GM06990 (cell line): ENCODE results near the gene LY86.

Experiments used
- DNase-seq: peaks from one replicate; pipeline ENCODE4 v3.0.0-alpha.2; 2011; ENCODE audit not compliant: insufficient read length; ENCODE audit errors: extremely low read depth
- H3K27me3 ChIP-seq: replicated peaks from 2 replicates; pipeline ENCODE4 v1.6.0; 2011; ENCODE audit warnings: low read length; ENCODE audit not compliant: control insufficient read depth, insufficient read depth
- H3K36me3 ChIP-seq: 2 replicates; pipeline ENCODE4 v1.5.1; 2011; ENCODE audit warnings: low read length; ENCODE audit not compliant: control insufficient read depth, insufficient read depth
- H3K4me3 ChIP-seq: replicated peaks from 2 replicates; pipeline ENCODE4 v1.5.1; 2011; ENCODE audit warnings: low read depth, mild to moderate bottlenecking, control low read depth, low read length
- TF ChIP-seq, protein P1 (sequence below): IDR thresholded peaks from 2 replicates; pipeline ENCODE4 v1.5.1; 2011; ENCODE audit warnings: low read length, control low read depth, mild to moderate bottlenecking, inconsistent platforms; ENCODE audit not compliant: insufficient read depth, poor library complexity, severe bottlenecking

Gene LY86

DNA sequence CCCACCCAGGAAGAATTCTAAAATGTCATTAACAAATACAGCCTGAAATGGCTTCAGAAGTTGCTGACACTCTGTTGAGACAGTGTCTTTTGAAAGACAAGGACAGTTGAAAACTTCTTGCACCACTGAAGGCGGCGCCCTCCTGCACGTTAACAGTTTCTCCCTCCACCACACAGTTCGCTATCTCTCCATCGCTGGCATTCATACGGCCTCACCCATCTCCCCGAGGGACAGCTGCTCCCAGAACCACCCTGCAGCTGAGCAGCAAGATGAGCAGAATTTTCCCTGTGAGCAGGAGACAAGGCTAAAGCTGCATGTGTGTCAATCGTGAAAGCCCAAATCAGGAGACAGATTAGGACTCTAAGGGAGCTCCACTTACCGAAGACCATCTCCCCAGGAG, 113.3 kb downstream of the LY86 start:
- no peak for DNase-seq
- H3K36me3 ChIP-seq = no peaks in the 10 kb centered on the region
- TF ChIP-seq, protein P1, sequence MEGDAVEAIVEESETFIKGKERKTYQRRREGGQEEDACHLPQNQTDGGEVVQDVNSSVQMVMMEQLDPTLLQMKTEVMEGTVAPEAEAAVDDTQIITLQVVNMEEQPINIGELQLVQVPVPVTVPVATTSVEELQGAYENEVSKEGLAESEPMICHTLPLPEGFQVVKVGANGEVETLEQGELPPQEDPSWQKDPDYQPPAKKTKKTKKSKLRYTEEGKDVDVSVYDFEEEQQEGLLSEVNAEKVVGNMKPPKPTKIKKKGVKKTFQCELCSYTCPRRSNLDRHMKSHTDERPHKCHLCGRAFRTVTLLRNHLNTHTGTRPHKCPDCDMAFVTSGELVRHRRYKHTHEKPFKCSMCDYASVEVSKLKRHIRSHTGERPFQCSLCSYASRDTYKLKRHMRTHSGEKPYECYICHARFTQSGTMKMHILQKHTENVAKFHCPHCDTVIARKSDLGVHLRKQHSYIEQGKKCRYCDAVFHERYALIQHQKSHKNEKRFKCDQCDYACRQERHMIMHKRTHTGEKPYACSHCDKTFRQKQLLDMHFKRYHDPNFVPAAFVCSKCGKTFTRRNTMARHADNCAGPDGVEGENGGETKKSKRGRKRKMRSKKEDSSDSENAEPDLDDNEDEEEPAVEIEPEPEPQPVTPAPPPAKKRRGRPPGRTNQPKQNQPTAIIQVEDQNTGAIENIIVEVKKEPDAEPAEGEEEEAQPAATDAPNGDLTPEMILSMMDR = no peak
- H3K27me3 ChIP-seq = no peaks in the 10 kb centered on the region
- no peak overlapping the region for H3K4me3 ChIP-seq

DNA sequence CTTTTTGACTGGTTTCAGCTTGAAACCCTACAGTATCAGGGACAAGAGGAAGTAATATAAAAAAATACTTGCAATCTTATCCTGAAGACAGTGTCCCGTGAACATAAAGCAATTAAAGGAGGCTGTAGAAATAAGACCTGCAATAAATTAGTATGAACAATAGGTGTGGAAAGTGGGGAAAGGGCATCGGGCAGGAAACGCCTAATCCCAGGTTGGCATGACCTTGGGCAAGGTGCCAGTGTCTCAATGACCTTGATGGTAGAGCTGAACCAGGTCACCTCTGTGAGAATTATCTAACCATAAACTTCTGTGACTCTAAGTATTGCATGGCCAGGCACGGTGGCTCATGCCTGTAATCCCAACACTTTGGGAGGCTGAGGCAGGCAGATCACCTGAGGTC, 115.2 kb downstream of the LY86 start:
- Histone ChIP-seq H3K4me3 (no peak overlapping the region), H3K27me3 (no peaks in the 10 kb centered on the region), H3K36me3 (no peaks in the 10 kb centered on the region)
- DNase-seq = no peak
- TF ChIP-seq, protein P1 = no peak
